AG08396 (cell line): ENCODE data around the gene PRKCE.

Experiments used
- DNase-seq: peaks from one replicate; pipeline ENCODE4 v3.0.0; 2012; ENCODE audit warnings: low spot score, mixed read lengths

The PRKCE gene

GRCh38 chr2:46170026-46170425 is 518.6 kb downstream of the PRKCE start:
- no peak for DNase-seq

- no peak for DNase-seq
Observed at GRCh38 chr2:46170611-46171350, 519.3 kb downstream of the PRKCE start.

- DNase-seq, result peak; percentile 64
Observed at GRCh38 chr2:46171411-46171953, 520.0 kb downstream of the PRKCE start.

GRCh38 chr2:46171996-46172546 is 520.6 kb downstream of the PRKCE start:
- no peak for DNase-seq

GRCh38 chr2:46173030-46173429 is 521.6 kb downstream of the PRKCE start:
- DNase-seq, result no peak

- no peak for DNase-seq
Observed at GRCh38 chr2:46173636-46174250, 522.3 kb downstream of the PRKCE start.

GRCh38 chr2:46174345-46175170 is 523.1 kb downstream of the PRKCE start:
- DNase-seq, result no peak

- no peak for DNase-seq
Observed at GRCh38 chr2:46175419-46175818, 523.9 kb downstream of the PRKCE start.

- DNase-seq, result no peak
Observed at GRCh38 chr2:46177461-46178089, 526.1 kb downstream of the PRKCE start.

GRCh38 chr2:46179037-46179621 is 527.7 kb downstream of the PRKCE start:
- DNase-seq, result peak; percentile 82

GRCh38 chr2:46180189-46180588 is 528.7 kb downstream of the PRKCE start:
- DNase-seq, result no peak

GRCh38 chr2:46181306-46181705 is 529.8 kb downstream of the PRKCE start:
- DNase-seq, result no peak

- no peak for DNase-seq
Observed at GRCh38 chr2:46181789-46182530, 530.5 kb downstream of the PRKCE start.

- no peak for DNase-seq
Observed at GRCh38 chr2:46183426-46183825, 532.0 kb downstream of the PRKCE start.

GRCh38 chr2:46184794-46185583 is 533.5 kb downstream of the PRKCE start:
- no peak for DNase-seq

GRCh38 chr2:46187112-46187618 is 535.7 kb downstream of the PRKCE start:
- peak; percentile 64 for DNase-seq

- DNase-seq, result no peak
Observed at GRCh38 chr2:46188041-46188716, 536.7 kb downstream of the PRKCE start.

- no peak for DNase-seq
Observed at GRCh38 chr2:46193356-46193755, 541.9 kb downstream of the PRKCE start.

- no peak for DNase-seq
Observed at GRCh38 chr2:46193855-46194254, 542.4 kb downstream of the PRKCE start.
